ENCODE data around the gene PTPRM. TPM values are rescaled to one million over a fixed set of nuclear protein-coding genes. Genes with fewer than 3 reads are reported as not detected.

PTPRM gene
- total and polyA plus RNA-seq, 2 of the 8 experiments (the other 6 are each of a cell fraction or from before 2014, with no cell fraction given), result 4.1 to 7.0 TPM

DNA sequence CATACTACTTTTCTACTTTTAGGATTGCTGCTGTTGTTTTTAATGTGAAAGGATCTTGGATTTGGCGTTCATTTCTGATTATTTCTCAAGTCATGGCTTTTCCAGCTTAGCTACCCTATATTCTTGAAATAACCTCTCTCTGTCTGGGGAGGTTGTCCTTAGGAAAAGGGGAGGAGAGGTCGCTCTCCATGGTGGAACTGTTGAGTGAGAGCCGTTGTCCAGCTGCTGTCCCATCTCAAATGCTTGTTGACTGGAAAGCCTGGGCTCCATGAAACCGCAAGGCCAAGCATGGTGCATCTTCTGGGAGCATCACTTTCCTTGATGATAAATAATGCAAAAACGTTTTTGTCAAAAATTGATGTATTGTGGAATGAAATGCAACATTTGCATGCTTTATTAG lies 563.0 kb downstream of the PTPRM start:
- Histone ChIP-seq H2BK20ac (ENCODE audit: low read length) (no peak overlapping the region), H3K4me1 (replicated peaks in 1 of 4; ENCODE audit: control insufficient read depth in 3 of 4, insufficient read depth in 4 of 4, low read length in 3 of 4) (no peaks in the 10 kb centered on the region), H2BK15ac (ENCODE audit: low read length) (no peak overlapping the region), H3K56ac (replicated peaks; ENCODE audit: insufficient read length, low read depth, low read length) (no peak overlapping the region), H2BK120ac (replicated peaks; ENCODE audit: low read depth, low read length) (no peak overlapping the region), H3K4ac (replicated peaks; ENCODE audit: insufficient read length, low read depth, low read length) (no peak overlapping the region), H3K27me3 (replicated peaks in 1 of 4; ENCODE audit: control insufficient read depth in 3 of 4, extremely low read depth in 1 of 4, insufficient read depth in 3 of 4, low read length in 3 of 4) (no peaks in the 10 kb centered on the region), H3K9me3 (ENCODE audit: insufficient read depth in 2 of 2, low read depth in 1 of 2, low read length in 1 of 2) (no peaks in the 10 kb centered on the region), H4K5ac (ENCODE audit: insufficient read length, low read depth, low read length) (no peak overlapping the region), H3K27ac (ENCODE audit: low read depth, low read length) (no peak overlapping the region), H3K36me3 (ENCODE audit: control insufficient read depth in 2 of 4, insufficient read depth in 4 of 4, low read length in 3 of 4) (no peaks in the 10 kb centered on the region), H3K79me1 (ENCODE audit: low read depth, low read length) (no peaks in the 10 kb centered on the region), H4K91ac (replicated peaks; ENCODE audit: insufficient read length, low read length) (no peak overlapping the region), H3K79me2 (ENCODE audit: control insufficient read depth in 1 of 2, insufficient read depth in 2 of 2, low read length in 2 of 2) (no peaks in the 10 kb centered on the region), H2AFZ (ENCODE audit: low read length) (no peak overlapping the region), H4K20me1 (replicated peaks in 1 of 2; ENCODE audit: control insufficient read depth in 1 of 2, insufficient read depth in 2 of 2, low read length in 2 of 2) (no peaks in the 10 kb centered on the region), H2AK5ac (ENCODE audit: low read depth, low read length) (no peak overlapping the region), H4K8ac (ENCODE audit: extremely low read depth, insufficient read depth, low read length) (no peak overlapping the region), H3K4me2 (ENCODE audit: insufficient read depth in 1 of 2, low read depth in 2 of 2, low read length in 2 of 2) (no peak overlapping the region), H2BK5ac (ENCODE audit: low read depth, low read length) (no peak overlapping the region), H3K23ac (ENCODE audit: insufficient read length) (no peak overlapping the region), H3K23me2 (ENCODE audit: low read depth, low read length) (no peaks in the 10 kb centered on the region), H3K18ac (ENCODE audit: extremely low read depth, low read length) (no peak overlapping the region), H3K9ac (replicated peaks in 1 of 4; ENCODE audit: extremely low read depth in 1 of 4, low read depth in 3 of 4, low read length in 3 of 4) (no peak overlapping the region), H3K4me3 (ENCODE audit: extremely low read depth in 1 of 4, insufficient read depth in 2 of 4, low read depth in 3 of 4, low read length in 4 of 4) (no peak overlapping the region), H2BK12ac (ENCODE audit: low read depth, low read length) (no peak overlapping the region), H3K14ac (ENCODE audit: insufficient read length) (no peak overlapping the region)
- WGBS, 2 experiments (ENCODE audit: extremely low coverage in 1 of 2, insufficient coverage in 1 of 2, insufficient read length in 1 of 2, insufficient replicate concordance in 2 of 2, low coverage in 1 of 2, low lambda C conversion rate in 2 of 2, missing lambda C conversion rate in 1 of 2), result 81% methylated on average over 5 of the region's 5 CpGs; no CpG with 5 or more reads in 1 of the 2 experiments
- FAIRE-seq, result no peak
- ChIA-PET POLR2A (ENCODE audit: partially characterized antibody) (interaction anchor here (0.8 to 0.9 kb wide), 2 partner anchors 11 to 14 kb away, joined by 3 read pairs; no protein-coding TSS in a partner anchor), CTCF (ENCODE audit: partially characterized antibody) (no interaction called here)
- no peak for DNase-seq (ENCODE audit: low read depth in 1 of 2, low spot score in 2 of 2)
- TF ChIP-seq, protein P1, sequence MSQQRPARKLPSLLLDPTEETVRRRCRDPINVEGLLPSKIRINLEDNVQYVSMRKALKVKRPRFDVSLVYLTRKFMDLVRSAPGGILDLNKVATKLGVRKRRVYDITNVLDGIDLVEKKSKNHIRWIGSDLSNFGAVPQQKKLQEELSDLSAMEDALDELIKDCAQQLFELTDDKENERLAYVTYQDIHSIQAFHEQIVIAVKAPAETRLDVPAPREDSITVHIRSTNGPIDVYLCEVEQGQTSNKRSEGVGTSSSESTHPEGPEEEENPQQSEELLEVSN (IDR thresholded peaks at IDR 0.05), result no peak
- TF ChIP-seq POLR2A (IDR thresholded peaks at IDR 0.05; ENCODE audit: control extremely low read depth in 1 of 2, low read depth in 2 of 2, low read length in 2 of 2), result no peak
- TF ChIP-seq KDM4A (IDR thresholded peaks at IDR 0.05; ENCODE audit: low read depth, low read length, severe bottlenecking), result no peak
- TF ChIP-seq RXRA (IDR thresholded peaks at IDR 0.05; ENCODE audit: insufficient read depth, low read depth, low read length), result no peak
- no peak for TF ChIP-seq RNF2 (IDR thresholded peaks at IDR 0.05; ENCODE audit: borderline replicate concordance, low read depth, low read length, missing control alignments, poor library complexity, severe bottlenecking)
- TF ChIP-seq EGR1 (IDR thresholded peaks at IDR 0.05; ENCODE audit: borderline replicate concordance, low read depth, low read length), result no peak
- TF ChIP-seq RBBP5 (IDR thresholded peaks at IDR 0.05; ENCODE audit: borderline replicate concordance, low read depth, low read length), result no peak
- TF ChIP-seq SUZ12 (IDR thresholded peaks at IDR 0.05; ENCODE audit: low read length), result no peak
- TF ChIP-seq RFX5 (IDR thresholded peaks at IDR 0.05; ENCODE audit: borderline replicate concordance, low read depth, low read length), result no peak
- no peak for TF ChIP-seq SP2 (IDR thresholded peaks at IDR 0.05; ENCODE audit: low read length)
- TF ChIP-seq ASH2L (IDR thresholded peaks at IDR 0.05; ENCODE audit: low read length), result no peak
- TF ChIP-seq TBP (IDR thresholded peaks at IDR 0.05; ENCODE audit: low read depth, low read length), result no peak
- no peak for TF ChIP-seq POLR2AphosphoS5 (IDR thresholded peaks at IDR 0.05; ENCODE audit: low read depth, low read length)
- no peak for TF ChIP-seq GABPA (IDR thresholded peaks at IDR 0.05; ENCODE audit: borderline replicate concordance, insufficient read depth, low read length)
- no peak for TF ChIP-seq BACH1 (IDR thresholded peaks at IDR 0.05; ENCODE audit: low read length)
